GM21526 (cell line): ENCODE data around the gene NUPR1.
"Not testable (repeated sequence)": the region's sequence is repeated elsewhere in the genome, so short reads cannot be mapped to it uniquely, and the experiment has no call there.

Experiments used
- ATAC-seq: cut with Tn5 transposase; IDR thresholded peaks from one replicate; pipeline ENCODE4 v1.9.1; 2021; ENCODE audit warnings: moderate library complexity; ENCODE audit not compliant: unreplicated experiment, low FRiP score

Gene NUPR1

DNA sequence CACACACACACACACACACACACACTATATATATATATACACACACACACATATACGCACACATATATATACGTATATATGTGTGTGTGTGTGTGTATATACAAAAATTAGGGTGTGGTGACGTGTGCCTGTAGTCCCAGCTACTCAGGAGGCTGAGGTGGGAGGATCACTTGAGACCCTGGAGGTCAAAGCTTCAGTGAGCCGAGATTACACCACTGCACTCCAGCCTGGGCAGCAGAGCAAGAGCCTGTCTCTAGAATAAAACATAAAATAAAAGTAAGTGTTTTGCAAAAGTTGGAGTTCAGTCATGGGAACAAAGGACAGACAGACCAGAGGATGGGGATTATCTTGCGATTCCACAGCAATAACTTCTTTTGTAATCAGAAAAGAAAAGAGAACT lies 10.8 kb downstream of the NUPR1 start:
- ATAC-seq = no peak

DNA sequence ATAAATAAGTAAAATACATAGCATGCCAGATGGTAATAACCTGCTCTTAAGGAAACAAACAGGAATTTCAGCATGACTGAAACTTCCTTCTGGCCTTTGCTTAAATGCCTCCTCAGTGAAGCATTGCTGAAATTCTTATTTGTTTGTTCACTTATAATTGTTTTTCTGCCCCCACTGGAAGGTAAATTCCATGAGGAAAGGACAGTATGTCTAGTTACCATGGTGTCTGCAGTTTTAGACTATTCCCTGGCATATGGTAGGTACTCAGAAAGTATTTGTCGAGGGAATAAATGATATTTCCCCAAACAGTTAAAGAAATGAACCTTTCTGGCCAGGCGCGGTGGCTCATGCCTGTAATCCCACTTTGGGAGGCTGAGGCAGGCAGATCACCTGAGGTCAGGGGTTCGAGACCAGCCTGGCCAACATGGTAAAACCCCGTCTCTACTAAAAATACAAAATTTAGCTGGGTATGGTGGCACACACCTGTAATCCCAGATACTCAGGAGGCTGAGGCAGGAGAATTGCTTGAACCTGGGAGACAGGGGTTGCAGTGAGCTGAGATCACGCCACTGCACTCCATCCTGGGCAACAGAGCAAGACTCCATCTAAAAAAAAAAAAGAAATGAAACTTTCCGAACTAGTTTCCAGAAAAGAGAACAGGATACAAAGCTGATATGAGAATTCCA lies 11.5 kb downstream of the NUPR1 start:
- ATAC-seq = not testable (repeated sequence)

DNA sequence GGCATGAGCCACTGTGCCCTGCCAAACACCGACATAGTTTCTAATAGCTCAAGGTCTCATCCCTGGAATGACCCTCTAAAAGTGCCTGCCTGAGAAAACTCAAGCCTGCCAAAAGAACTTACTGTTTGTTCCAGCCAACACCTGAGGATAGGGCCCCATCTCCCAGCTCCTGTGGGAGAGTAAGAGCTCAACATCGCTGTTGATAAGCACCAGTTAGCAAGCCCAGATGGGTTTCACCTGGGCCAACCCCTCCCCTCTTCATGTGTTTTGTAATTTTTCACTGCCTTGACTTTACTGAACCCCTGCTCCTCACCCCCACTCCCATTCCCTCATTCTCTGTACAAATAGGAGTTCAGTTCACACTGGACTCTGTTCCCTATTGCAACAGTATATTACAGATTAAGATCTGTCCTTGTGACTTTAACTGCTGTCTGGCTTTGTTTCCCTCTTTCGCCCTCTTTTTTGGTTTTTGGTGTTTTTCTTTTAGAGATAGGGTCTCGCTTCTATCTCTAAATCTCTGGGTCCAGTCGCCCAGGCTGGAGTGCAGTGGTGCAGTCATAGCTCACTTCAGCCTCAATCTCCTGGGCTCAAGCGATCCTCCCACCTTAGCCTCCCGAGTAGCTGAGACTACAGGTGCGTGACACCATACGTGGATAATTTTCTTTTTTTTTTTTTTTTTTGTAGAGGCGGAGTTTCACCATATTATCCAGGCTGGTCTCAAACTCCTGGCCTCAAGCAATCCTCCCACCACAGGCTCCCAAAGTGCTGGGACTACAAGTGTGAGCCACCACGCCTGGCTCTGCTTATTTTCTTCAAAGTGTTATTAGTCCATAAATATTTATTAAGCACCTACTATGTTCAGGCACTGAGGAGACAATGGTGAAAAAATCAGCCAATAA lies 12.3 kb downstream of the NUPR1 start:
- no peak for ATAC-seq

DNA sequence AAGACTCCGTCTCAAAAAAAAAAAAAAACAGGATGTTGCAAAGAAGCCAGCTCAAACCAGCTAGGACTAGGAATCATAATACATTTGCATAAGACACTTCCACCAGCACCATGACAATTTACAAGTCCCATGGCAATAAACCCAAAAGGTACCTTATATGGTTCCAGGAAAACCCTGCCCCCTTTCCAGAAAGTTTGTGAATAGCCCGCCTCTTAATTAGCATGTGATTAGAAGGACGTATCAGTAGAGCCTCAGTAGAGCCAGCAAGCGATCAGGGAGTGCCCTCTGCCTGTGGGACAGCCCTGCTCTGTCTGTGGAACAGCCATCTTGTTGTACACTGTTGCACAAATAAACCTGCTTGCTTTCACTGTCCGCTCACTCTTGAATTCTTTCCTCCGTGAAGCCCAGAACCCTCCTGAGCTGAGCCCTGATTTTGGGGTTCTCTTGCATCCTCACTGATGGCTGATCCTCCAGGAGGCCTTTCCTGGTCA lies 14.0 kb downstream of the NUPR1 start:
- ATAC-seq = no peak

DNA sequence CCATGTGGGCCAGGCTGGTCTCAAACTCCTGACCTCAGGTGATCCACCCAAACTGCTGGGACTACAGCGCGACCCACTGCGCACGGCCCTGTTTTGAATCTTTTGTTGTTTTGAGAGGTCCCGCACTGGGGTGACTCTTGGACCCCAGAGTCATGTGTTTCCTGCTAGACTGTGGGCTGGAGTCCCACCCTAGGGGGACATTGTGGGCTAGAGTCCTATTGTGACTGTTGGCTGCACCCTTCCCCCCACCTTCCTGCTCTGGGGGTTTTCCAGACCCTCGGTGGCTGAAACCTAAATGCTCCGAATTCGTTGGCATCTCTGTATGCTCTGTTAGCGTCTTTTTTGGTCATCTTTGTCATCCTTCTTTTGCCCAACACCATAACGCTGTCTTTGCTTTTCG lies 16.0 kb downstream of the NUPR1 start:
- no peak for ATAC-seq

DNA sequence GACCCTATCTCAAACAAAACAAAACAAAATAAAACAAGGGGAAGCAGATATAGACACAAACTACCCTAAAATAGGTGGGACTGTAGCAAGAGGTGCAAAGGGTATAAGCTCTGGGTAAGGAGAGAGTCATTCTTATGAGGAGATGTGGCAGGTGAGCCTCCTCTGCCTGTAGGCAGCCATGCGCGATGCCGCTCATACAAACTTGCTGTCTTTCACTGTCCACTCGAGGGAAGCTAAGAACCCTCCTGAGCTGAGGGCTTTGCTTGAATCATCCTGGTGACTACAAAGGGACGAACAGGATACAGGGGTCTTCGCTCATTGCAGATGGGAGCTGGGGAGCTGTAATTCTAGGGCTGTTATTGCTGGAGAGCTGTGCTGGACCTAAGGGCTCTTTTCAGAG lies 17.3 kb downstream of the NUPR1 start:
- no peak for ATAC-seq

DNA sequence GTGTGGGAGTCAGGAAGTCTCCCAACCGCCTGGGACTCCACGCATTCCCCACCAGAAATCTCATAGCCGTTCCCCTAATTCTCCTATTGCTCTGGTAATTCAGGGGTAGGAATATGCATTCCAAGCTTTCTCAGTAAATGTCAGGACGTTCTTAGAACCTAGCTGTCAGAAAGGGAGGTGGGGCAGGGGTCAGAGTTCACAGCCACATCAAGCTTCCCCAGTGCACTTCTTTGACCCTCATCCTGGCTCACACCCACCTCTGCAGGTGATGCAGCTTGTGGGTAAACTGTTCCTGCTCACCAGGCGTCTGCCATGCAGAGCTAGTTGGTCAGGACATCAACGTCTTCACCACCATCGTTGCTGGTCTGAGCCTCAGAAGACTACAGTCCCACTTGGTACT lies 18.1 kb downstream of the NUPR1 start:
- no peak for ATAC-seq

DNA sequence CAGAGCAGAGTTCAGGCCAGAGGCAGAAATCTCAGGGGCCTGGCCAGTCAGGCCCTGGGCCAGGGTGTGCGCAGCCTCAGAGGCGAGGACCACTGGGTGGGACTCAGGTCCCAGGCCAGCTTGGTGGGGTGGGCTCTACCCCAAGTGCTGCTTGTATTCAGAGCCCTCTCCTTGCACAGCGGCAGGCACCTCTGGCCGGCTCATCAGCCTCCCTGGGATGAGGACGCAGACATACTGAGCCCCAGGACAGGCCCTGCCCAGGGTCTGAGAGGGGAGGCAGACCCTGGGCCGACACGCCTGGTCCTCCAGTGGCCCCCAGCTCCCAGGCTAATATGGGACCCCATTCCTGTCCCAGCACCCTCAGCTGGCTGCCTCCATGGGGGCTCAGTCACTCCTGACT lies 24.5 kb downstream of the NUPR1 start:
- ATAC-seq = no peak

DNA sequence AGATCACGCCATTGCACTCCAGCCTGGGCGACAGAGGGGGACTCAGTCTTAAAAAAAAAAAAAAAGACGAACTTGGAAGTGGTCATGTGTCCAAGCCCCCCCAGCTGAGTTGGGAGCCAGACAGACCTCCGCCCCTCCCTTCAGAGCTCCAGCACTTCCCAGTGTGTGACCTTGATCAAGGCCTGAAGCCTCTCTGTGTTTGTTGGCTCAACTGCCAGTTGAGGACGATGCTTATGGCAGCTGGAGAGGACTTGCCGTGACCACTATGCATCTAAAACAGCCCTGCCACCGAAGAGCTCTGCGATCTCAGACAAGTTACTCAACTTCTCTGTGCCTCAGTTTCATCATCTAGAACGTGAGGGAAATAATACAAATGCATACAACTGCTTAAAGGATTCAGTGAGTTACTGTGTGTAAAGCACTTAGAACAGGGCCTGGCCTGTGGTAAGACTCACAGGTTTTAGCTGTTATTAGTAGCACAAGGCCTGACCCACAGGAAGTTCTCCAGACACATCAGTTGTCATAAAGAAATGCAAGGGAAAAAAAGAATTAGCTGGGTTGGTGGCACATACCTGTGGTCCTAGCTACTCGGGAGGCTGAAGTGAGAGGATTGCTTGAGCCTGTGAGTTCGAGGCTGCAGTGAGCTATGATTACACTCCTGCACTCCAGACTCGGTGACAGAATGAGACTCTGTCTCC lies 25.1 kb downstream of the NUPR1 start:
- no peak for ATAC-seq

DNA sequence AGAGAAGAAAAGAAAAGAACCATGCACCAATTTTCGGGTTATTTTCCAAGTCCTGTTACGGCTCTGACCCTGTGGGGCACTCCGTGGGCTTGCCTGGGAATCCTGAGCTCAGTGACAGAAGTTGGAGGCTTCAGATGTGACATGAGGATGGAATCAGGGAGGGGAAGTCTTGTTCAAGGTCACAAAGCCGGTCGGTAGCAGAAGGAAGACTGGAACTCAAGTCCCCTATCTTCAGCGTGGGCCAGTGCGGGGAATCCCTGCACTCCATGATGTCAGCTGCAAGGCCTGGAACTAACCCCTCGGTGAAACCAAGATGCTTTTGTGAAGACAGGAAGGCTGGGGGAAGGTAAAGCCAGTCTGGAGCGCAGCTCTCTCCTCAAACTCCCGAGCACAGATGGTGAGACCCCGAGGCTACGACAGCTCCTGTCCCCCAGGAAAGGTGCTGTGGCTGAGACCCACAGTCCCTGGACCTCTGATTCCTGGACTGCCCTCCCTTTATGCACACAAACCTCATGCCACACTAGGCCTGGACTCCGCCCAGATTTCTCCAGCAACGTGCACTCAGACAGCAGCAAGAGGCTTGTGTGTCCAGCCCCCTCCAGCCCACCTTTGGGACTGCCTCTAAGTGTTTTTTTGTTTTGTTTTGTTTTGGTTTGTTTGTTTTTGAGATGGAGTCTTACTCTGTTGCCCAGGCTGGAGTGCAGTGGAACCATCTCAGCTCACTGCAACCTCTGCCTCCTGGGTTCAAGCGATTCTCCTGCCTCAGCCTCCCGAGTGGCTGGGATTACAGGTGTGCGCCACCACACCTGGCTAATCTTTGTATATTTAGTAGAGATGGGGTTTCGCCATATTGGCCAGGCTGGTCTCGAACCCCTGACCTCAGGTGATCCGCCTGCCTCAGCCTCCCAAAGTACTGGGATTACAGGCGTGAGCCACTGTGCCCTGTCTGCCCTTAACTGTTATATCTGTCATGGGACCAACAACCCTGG lies 26.7 kb downstream of the NUPR1 start:
- no peak for ATAC-seq

DNA sequence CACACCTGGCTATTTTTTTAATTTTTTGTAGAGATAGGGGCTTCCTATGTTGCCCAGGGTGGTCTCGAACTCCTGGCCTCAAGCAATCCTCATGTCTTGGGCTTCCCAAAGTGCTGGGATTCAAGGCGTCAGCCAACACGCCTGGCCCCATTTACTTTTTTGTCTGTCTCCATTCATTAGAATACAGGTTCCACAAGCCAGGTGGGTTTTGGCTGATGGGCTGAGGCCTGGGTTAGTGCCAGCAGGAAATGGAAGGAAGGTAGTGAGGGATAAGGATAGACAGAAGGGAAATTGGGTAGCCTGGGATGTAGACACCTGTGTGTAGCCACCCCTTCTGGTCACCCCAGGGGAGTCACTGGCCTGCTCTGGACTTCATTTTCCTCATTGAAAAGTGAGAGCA lies 27.7 kb downstream of the NUPR1 start:
- no peak for ATAC-seq

DNA sequence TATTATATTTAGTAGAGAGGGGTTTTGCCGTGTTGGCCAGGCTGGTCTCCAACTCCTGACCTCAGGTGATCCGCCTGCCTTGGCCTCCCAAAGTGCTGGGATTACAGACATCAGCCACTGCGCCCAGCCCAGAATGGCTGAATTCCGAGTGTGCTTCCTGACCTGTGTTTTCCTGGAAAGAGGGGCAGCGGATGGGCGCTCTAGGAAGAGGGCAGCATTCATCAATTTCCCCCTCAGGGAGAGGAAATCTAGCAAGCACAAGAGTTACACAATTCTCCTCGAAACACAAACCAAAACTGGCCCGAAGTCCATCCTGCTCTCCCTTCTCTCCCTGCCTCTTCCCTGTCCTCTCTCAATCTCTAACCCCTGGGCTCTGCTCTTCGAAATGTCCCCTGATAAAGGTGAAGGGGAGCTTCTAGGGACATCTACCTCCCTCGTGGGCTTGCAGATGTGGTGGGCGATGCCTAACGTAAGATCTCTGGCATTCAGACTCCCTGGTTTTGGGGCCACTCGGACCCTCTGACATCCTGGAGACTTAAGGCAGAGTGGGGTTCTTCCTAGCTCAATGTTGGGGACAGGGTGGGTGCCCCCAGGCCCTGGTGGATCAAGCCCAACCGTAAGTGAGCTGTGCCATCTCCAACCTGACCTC lies 33.2 kb downstream of the NUPR1 start:
- no peak for ATAC-seq

DNA sequence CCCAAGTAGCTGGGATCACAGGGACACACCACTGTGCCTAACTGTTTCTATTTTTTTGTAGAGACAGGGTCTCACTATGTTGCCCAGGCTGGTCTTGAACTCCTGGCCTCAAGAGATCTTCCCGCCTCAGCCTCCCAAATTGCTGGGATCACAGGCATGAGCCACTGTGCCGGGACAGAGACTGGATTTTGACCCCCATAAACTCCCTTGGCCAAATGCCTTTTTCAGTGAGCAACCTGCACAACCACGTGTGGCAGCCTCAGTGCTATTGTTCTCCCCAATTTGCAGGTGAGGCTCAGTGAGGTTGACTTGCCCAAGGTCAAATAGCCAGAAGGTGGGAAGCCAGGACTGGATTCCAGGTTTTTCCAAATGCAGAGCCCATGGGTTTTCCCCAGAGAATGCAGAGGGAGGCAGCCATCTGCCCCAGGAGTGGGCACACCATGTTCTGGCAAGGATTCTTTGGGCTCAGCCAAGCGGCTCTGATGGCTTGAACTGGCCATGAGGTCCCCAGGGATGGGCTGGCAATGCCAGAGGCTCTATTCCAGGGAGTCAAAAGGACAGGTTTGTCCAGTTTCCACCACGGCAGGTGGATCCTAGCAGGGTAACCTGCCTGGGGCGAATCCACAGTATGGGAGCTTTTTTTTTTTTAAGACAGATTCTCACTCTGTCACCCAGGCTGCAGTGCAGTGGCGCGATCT lies 33.9 kb downstream of the NUPR1 start:
- no peak for ATAC-seq

DNA sequence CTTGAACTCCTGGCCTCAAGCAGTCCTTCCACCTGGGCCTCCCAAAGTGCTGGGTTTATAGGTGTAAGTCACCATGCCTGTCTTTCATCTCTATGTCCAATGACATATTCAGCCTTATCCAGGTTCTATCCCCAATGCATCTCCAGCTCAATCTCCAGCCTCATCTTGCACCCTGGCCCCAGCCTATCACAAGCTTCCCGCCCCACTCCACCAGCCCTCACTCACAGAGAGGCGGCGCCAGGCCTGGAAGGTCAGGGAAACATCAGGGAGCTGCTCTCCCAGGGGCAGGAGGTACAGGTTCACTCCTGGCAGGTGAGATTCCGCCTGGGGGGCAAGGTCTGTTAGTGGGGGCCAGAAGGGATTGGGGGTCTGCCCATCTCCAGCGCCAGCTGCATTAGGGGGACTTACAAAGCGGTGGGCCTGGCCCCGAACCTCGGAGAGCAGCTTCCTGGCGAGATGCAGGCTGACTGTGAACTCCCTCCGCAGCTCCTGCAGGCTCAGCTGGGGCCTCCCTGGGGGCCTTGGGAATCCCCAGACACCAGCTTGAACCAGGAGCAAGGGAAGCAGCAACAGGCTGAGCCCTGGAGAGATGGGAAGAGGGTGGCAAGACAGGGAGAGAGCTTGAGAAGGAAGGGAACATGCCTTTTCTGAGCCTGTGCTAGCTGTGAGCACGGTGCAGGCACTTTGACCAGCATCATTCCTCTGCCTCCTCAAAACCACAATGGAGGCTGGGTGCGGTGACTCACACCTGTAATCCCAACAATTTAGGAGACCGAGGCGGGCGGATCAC lies 35.1 kb downstream of the NUPR1 start:
- no peak for ATAC-seq

DNA sequence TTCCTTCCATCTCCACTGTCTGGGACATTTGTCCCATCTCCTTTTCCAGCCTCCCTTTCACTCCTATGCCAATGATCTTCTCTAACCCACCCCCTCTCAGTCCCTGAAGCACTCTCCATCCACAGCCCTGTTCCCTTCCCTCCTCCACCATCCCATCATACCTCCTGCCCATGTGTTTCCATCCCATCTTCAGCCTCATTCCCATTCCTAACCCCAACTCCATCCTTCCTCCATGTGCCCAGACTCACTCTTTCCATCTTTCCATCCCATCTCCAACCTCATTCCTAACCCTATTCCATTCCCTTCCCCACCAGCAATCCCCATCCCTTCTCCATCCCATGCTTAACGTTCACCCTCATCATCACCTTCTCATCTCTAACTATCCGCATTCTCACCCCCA lies 36.5 kb downstream of the NUPR1 start:
- ATAC-seq = no peak

DNA sequence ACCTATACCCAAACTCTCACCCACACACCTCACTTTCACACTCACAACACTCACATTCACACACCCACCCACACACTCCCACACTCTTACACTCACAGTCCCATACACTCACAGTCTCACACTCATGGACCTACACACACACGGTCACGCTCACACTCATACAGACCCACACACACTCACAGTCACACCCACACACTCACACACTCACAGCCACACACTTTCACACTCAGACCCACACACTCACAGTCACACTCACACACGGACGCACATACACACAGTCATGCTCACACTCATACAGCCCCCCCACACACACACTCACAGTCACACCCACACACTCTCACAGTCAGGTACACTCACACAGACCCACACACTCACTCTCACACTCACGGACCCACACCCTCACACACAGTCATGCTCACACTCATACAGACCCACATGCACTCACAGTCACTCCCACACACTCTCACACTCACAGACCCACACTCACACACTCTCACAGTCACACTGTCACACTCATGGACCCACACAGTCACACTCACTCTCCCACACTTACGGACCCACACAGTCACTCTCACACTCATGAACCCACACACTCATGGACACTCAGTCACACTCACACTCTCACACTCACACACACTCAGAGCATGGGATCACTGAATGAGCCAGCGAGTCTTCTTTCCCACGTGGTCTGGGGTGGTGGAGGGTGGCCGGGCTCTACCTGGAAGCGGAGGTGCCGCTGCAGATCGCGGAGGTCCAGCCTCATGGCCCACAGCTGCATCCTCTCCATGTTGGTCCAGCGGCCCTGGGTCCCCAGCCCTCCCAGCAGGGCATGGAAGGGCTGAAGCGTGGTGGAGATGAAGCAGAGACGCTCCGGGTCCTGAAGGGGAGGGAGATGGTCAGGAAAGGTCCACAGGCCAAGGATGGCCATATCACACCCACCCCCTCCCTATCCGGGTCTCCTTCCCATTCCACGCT lies 37.2 kb downstream of the NUPR1 start:
- ATAC-seq = no peak
